K562 (cell line): ENCODE results near the gene MMAB. TPM values are rescaled to one million over a fixed set of nuclear protein-coding genes. Genes with fewer than 3 reads are reported as not detected.

Experiments
- ATAC-seq: fragments of 200-7000 bp; cut with Tn5 transposase; 3 replicates; pipeline ENCODE4 v1.9.1; 2020; ENCODE audit warnings: moderate library complexity
- BruUV-seq: library from RNA; stranded (reverse); fragments of 400-500 nt; replicated peaks from 2 replicates; lab custom pipeline; 2021; lab: Mats Ljungman, UMichigan
- CTCF ChIA-PET: fragments of 300-600 bp; formaldehyde crosslinking; extraction: SDS; loops from one replicate; lab custom pipeline; 2021; ENCODE audit warnings: low intra/inter-chr PET ratio; lab: Yijun Ruan, JAX
- POLR2A ChIA-PET: fragments of 300-600, 350-650 bp; sonication (Branson Sonifier 250); formaldehyde crosslinking; extraction: SDS; loops from one replicate; lab custom pipeline; 2021; ENCODE audit warnings: antibody characterized with exemption, inconsistent platforms; lab: Yijun Ruan, JAX
- DNase-seq, 4 experiments: peaks; one replicate each; pipeline versions ENCODE4 v3.0.0 to v3.0.0-alpha.2; 2011 to 2018; ENCODE audit warnings: low spot score in 3 of 4, mixed read lengths in 3 of 4; ENCODE audit errors: extremely low read depth in 1 of 4
- FAIRE-seq: peaks from 2 replicates; lab custom pipeline; 2011; peaks lifted over from hg19 to GRCh38; lab: Jason Lieb, UNC
- H2AFZ ChIP-seq: 2 replicates; pipeline ENCODE4 v1.6.0; 2011; ENCODE audit warnings: low read depth, low read length, control low read depth, inconsistent platforms
- H3K27ac ChIP-seq: fragments of 200-600 bp; 3 replicates; pipeline ENCODE4 v1.8.0; 2011; ENCODE audit warnings: low read depth, mild to moderate bottlenecking, control low read depth, inconsistent platforms, low read length, moderate library complexity, mixed read lengths; ENCODE audit errors: extremely low read depth
- H3K27me3 ChIP-seq, 2 experiments: fragments of 300-600 bp in 1 of 2; 2 replicates in 1 of 2; 3 replicates in 1 of 2; pipeline versions ENCODE4 v1.6.0 to v1.8.0; 2011; ENCODE audit warnings: inconsistent platforms in 2 of 2, low read length in 2 of 2, mild to moderate bottlenecking in 1 of 2, mixed read lengths in 1 of 2, moderate library complexity in 1 of 2; ENCODE audit not compliant: control insufficient read depth in 2 of 2, insufficient read depth in 2 of 2
- H3K36me3 ChIP-seq: fragments of 300-600 bp; 3 replicates; pipeline ENCODE4 v1.8.0; 2011; ENCODE audit warnings: mild to moderate bottlenecking, low read length, inconsistent platforms; ENCODE audit not compliant: control insufficient read depth, insufficient read depth
- H3K4me1 ChIP-seq, 2 experiments: fragments of 200-600 bp in 1 of 2; replicated peaks in 1 of 2; 2 replicates in 1 of 2; 3 replicates in 1 of 2; pipeline versions ENCODE4 v1.5.1 to v1.8.0; 2011; ENCODE audit warnings: inconsistent platforms in 2 of 2, low read length in 2 of 2, mild to moderate bottlenecking in 1 of 2, mixed read lengths in 1 of 2, moderate library complexity in 1 of 2; ENCODE audit not compliant: control insufficient read depth in 2 of 2, insufficient read depth in 2 of 2
- H3K4me2 ChIP-seq: 2 replicates; pipeline ENCODE4 v1.6.1; 2011; ENCODE audit warnings: low read length, control low read depth, inconsistent platforms, mixed read lengths; ENCODE audit not compliant: insufficient read depth
- H3K4me3 ChIP-seq: fragments of 200-600 bp; sonication (generic), shearing (Covaris generic); 2 replicates; pipeline ENCODE4 v1.5.1; 2016; ENCODE audit warnings: control low read depth, inconsistent platforms
- H3K79me2 ChIP-seq: fragments of 200-600 bp; 3 replicates; pipeline ENCODE4 v1.8.0; 2011; ENCODE audit warnings: low read length, inconsistent platforms; ENCODE audit not compliant: control insufficient read depth, insufficient read depth
- H3K9ac ChIP-seq, 2 experiments: 2 replicates each; pipeline versions ENCODE4 v1.6.0 to v1.6.1; 2011; ENCODE audit warnings: low read depth in 2 of 2, low read length in 2 of 2, control low read depth in 1 of 2, inconsistent platforms in 1 of 2, mild to moderate bottlenecking in 1 of 2, mixed read lengths in 1 of 2; ENCODE audit not compliant: insufficient read depth in 1 of 2
- H3K9me1 ChIP-seq: one replicate; pipeline ENCODE4 v1.6.0; 2011; ENCODE audit warnings: inconsistent platforms, mild to moderate bottlenecking, low read length, moderate library complexity; ENCODE audit not compliant: control insufficient read depth, insufficient read depth
- H3K9me3 ChIP-seq: replicated peaks from 2 replicates; pipeline ENCODE4 v1.5.1; 2011; ENCODE audit warnings: low read depth, low read length, inconsistent platforms; ENCODE audit not compliant: control insufficient read depth, insufficient read depth
- H4K20me1 ChIP-seq: replicated peaks from 2 replicates; pipeline ENCODE4 v1.6.1; 2011; ENCODE audit warnings: low read length, inconsistent platforms, mixed read lengths; ENCODE audit not compliant: control insufficient read depth, insufficient read depth
- FOXJ2 ChIP-seq: fragments of 200-800 bp; sonication (Bioruptor generic); IDR thresholded peaks from 2 replicates; pipeline ENCODE4 v1.6.1; 2016; ENCODE audit warnings: missing genetic modification characterization, missing compliant biosample characterization
- RAD21 ChIP-seq, 2 experiments: fragments of 250-450 bp in 1 of 2; fragments of 450-650 bp in 1 of 2; sonication (Bioruptor Pico) in 1 of 2; formaldehyde crosslinking in 1 of 2; IDR thresholded peaks in 1 of 2; conservative IDR thresholded peaks in 1 of 2; 2 replicates each; pipeline versions ENCODE4 v1.4.0 to v1.8.0; 2020 to 2022; ENCODE audit warnings: mild to moderate bottlenecking in 2 of 2, moderate library complexity in 1 of 2
- SMAD1 ChIP-seq: fragments of 150-350 bp; IDR thresholded peaks from 2 replicates; pipeline ENCODE4 v1.6.1; 2014; ENCODE audit warnings: low read length, low read depth; ENCODE audit not compliant: partially characterized antibody
- SREBF2 ChIP-seq: sonication (generic); formaldehyde crosslinking; IDR thresholded peaks from 2 replicates; pipeline ENCODE4 v1.4.0; 2020; ENCODE audit warnings: mild to moderate bottlenecking, missing genetic modification reagents
- WGBS: fragments of 100-300 bp; shearing (Covaris generic); methylation state at CpG from one replicate; pipeline ENCODE4 v1.1.6; 2016; ENCODE audit warnings: low coverage, mixed read lengths; ENCODE audit not compliant: insufficient coverage; ENCODE audit errors: missing lambda C conversion rate; 5-methylcytosine and 5-hydroxymethylcytosine counted together
- in situ Hi-C: fragments of 300-500 bp; cut with MboI; formaldehyde crosslinking; loops from 4 replicates; pipeline ENCODE4 v1.15.0; 2018; ENCODE audit warnings: inconsistent platforms, mixed read lengths
- intact Hi-C: fragments of 100-400 bp; cut with micrococcal nuclease; formaldehyde crosslinking; loops from 2 replicates; pipeline ENCODE4 v1.14.2; 2022
- polyA plus RNA-seq, 8 experiments: library from polyadenylated mRNA; depleted of rRNA in 4 of 8; stranded (reverse) in 5 of 8; unstranded in 3 of 8; fragments of >200 nt; fragmentation: Nextera tagmentation in 2 of 8; fragmentation: Illumina TruSeq in 1 of 8; extraction: Ambion mirVana in 2 of 8; extraction: Trizol in 1 of 8; gene quantifications; 2 replicates each; pipeline versions ENCODE4 v1.2.1 to v1.2.3, GENCODE V29; 2011 to 2014; ENCODE audit warnings: inconsistent platforms in 1 of 8, missing spikeins in 1 of 8
- total RNA-seq, 7 experiments: library from RNA; depleted of rRNA in 6 of 7; stranded (reverse); fragments of >200 nt in 6 of 7; fragmentation: Illumina TruSeq in 2 of 7; extraction: Trizol in 2 of 7; gene quantifications; 2 replicates each; pipeline versions ENCODE4 v1.2.1 to v1.2.3, GENCODE V29; 2011 to 2021; ENCODE audit warnings: low replicate concordance in 1 of 7
- TF ChIP-seq, protein P1 (sequence below): sonication (generic); formaldehyde crosslinking; IDR thresholded peaks from 2 replicates; pipeline ENCODE4 v1.8.1; 2023; ENCODE audit warnings: mild to moderate bottlenecking, missing genetic modification reagents

Gene MMAB
- total and polyA plus RNA-seq, 9 of the 15 experiments (the other 6 are each of a cell fraction or from before 2014, with no cell fraction given) = 9.5 to 76.1 (median 46.2) TPM

DNA sequence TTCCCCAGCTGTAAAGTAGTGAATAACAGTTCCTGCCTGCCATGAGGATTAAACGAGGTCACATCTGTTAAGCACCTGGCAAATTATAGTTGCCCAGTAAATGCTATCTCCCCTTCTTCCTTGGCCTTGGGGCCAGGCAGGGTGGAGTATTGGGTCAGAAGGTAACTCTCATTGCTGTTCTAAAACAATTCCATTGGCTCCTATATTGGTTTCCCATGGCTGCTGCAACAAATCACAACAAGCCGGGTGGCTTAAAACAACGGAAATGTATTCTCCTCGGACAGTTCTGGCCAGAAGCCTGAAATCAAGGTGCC is 31.9 kb downstream of the MMAB start:
- peaks cover 3% of the 10 kb centered on the region; the same call in 1 of the 2 replicates for H3K9me3 ChIP-seq
- FAIRE-seq = no peak
- no peak overlapping the region for H3K4me2 ChIP-seq
- H3K4me3 ChIP-seq = no peak overlapping the region
- ATAC-seq = no peak
- in situ Hi-C loops = no loop called here
- no peak overlapping the region for H2AFZ ChIP-seq
- TF ChIP-seq SREBF2 (CRISPR knock-in tag) (no peak), RAD21 (CRISPR knock-in tag; conservative IDR thresholded peaks at IDR 0.05 in 1 of 2, IDR thresholded peaks at IDR 0.05 in 1 of 2) (no peak), SMAD1 (no peak), FOXJ2 (tag) (no peak)
- TF ChIP-seq, protein P1, sequence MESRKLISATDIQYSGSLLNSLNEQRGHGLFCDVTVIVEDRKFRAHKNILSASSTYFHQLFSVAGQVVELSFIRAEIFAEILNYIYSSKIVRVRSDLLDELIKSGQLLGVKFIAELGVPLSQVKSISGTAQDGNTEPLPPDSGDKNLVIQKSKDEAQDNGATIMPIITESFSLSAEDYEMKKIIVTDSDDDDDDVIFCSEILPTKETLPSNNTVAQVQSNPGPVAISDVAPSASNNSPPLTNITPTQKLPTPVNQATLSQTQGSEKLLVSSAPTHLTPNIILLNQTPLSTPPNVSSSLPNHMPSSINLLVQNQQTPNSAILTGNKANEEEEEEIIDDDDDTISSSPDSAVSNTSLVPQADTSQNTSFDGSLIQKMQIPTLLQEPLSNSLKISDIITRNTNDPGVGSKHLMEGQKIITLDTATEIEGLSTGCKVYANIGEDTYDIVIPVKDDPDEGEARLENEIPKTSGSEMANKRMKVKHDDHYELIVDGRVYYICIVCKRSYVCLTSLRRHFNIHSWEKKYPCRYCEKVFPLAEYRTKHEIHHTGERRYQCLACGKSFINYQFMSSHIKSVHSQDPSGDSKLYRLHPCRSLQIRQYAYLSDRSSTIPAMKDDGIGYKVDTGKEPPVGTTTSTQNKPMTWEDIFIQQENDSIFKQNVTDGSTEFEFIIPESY (CRISPR knock-in tag) = no peak
- TF ChIP-seq, all 486 proteins: peak for 0
- Histone ChIP-seq H3K4me1 (no peaks in the 10 kb centered on the region; a peak in 1 of 5 replicates), H3K36me3 (no peaks in the 10 kb centered on the region), H3K27me3 (peaks cover 48 to 93% of the 10 kb centered on the region in 2 experiments), H4K20me1 (peaks cover 8% of the 10 kb centered on the region; the same call in 1 of the 2 replicates), H3K27ac (no peak overlapping the region), H3K9me1 (no peaks in the 10 kb centered on the region), H3K79me2 (no peaks in the 10 kb centered on the region), H3K9ac (0 out of 4 replicates have a peak overlapping the region, but pooled peaks of 1 of the 2 experiments have one; percentile 53)
- DNase-seq = no peak
- intact Hi-C loops = no loop called here
- 13% methylated on average over 4 of the region's 4 CpGs for WGBS
- BruUV-seq = no TSS peak
- POLR2A ChIA-PET = interaction anchor here (1.5 kb wide), 1 partner anchor 9 kb away, joined by 13 read pairs; no protein-coding TSS in a partner anchor
- CTCF ChIA-PET = no interaction called here
